Smooth muscle cell (in vitro differentiated cells): Measurements from ENCODE around the gene SCGB1D1. TPM values are rescaled to one million over a fixed set of nuclear protein-coding genes. Genes with fewer than 3 reads are reported as not detected.

ENCODE experiments used
- DNase-seq: peaks from one replicate; lab custom pipeline; 2025; ENCODE audit not compliant: unreplicated experiment; lab: John Stamatoyannopoulos, UW
- H2AFZ ChIP-seq: fragments of 200-600 bp; sonication (generic); 2 replicates; pipeline ENCODE4 v1.6.0; 2016; ENCODE audit warnings: antibody characterized with exemption, low read depth, mild to moderate bottlenecking
- H3F3A ChIP-seq: fragments of 200-600 bp; sonication (generic); 2 replicates; pipeline ENCODE4 v1.6.0; 2017; ENCODE audit warnings: antibody characterized with exemption, low read depth
- H3K27ac ChIP-seq: fragments of 200-600 bp; sonication (generic); 2 replicates; pipeline ENCODE4 v1.5.1; 2016; ENCODE audit warnings: low read depth, mild to moderate bottlenecking
- H3K27me3 ChIP-seq: fragments of 200-600 bp; sonication (generic); 2 replicates; pipeline ENCODE4 v1.6.1; 2016; ENCODE audit warnings: low read depth, mild to moderate bottlenecking
- H3K36me3 ChIP-seq: fragments of 200-600 bp; sonication (generic); 2 replicates; pipeline ENCODE4 v1.5.1; 2016; ENCODE audit warnings: low read depth
- H3K4me1 ChIP-seq: fragments of 200-600 bp; sonication (generic); 2 replicates; pipeline ENCODE4 v1.5.1; 2016; ENCODE audit warnings: low read depth
- H3K4me2 ChIP-seq: fragments of 200-600 bp; sonication (generic); 2 replicates; pipeline ENCODE4 v1.6.0; 2016; ENCODE audit warnings: mild to moderate bottlenecking
- H3K4me3 ChIP-seq: fragments of 200-600 bp; sonication (generic); 2 replicates; pipeline ENCODE4 v1.5.1; 2016; ENCODE audit warnings: mild to moderate bottlenecking
- H3K79me2 ChIP-seq: fragments of 200-600 bp; sonication (generic); 2 replicates; pipeline ENCODE4 v1.6.0; 2016; ENCODE audit warnings: low read depth, mild to moderate bottlenecking
- H3K9ac ChIP-seq: fragments of 200-600 bp; sonication (generic); 2 replicates; pipeline ENCODE4 v1.6.0; 2016; ENCODE audit warnings: low read depth
- H3K9me3 ChIP-seq: fragments of 200-600 bp; sonication (generic); replicated peaks from 2 replicates; pipeline ENCODE4 v1.5.1; 2016; ENCODE audit warnings: low read depth
- H4K20me1 ChIP-seq: fragments of 200-600 bp; sonication (generic); 2 replicates; pipeline ENCODE4 v1.6.0; 2016; ENCODE audit warnings: low read depth
- CTCF ChIP-seq: fragments of 200-600 bp; sonication (generic); IDR thresholded peaks from 2 replicates; pipeline ENCODE4 v1.5.1; 2017; ENCODE audit warnings: borderline replicate concordance, mild to moderate bottlenecking, antibody characterized with exemption; ENCODE audit not compliant: insufficient read depth, poor library complexity, severe bottlenecking
- WGBS: methylation state at CpG from one replicate; pipeline ENCODE4 v1.1.7; 2016; ENCODE audit warnings: low lambda C conversion rate; 5-methylcytosine and 5-hydroxymethylcytosine counted together
- polyA plus RNA-seq: library from polyadenylated mRNA; unstranded; fragments of >200 nt; fragmentation: Nextera tagmentation; extraction: Ambion mirVana; gene quantifications from 2 replicates; pipeline ENCODE4 v1.2.1, GENCODE V29; 2016
- total RNA-seq: library from RNA; depleted of rRNA; stranded (reverse); fragments of >200 nt; gene quantifications from 2 replicates; pipeline ENCODE4 v1.2.3, GENCODE V29; 2014

The SCGB1D1 gene
- total and polyA plus RNA-seq, 2 experiments from 2014 or later: not detected

- TF ChIP-seq CTCF: no peak
- no peak for DNase-seq
- H2AFZ ChIP-seq: no peak overlapping the region
- H3K36me3 ChIP-seq: no peaks in the 10 kb centered on the region
- no peaks in the 10 kb centered on the region for H3K79me2 ChIP-seq
- H3K4me2 ChIP-seq: no peak overlapping the region
- no peak overlapping the region for H3K4me3 ChIP-seq
- H3K4me1 ChIP-seq: no peaks in the 10 kb centered on the region
- no peaks in the 10 kb centered on the region for H3F3A ChIP-seq
- H3K27me3 ChIP-seq: no peaks in the 10 kb centered on the region
- no peak overlapping the region for H3K27ac ChIP-seq
- WGBS: over 99% methylated on average over 10 of the region's 11 CpGs
- no peak overlapping the region for H3K9ac ChIP-seq
- H3K9me3 ChIP-seq: no peaks in the 10 kb centered on the region
- no peaks in the 10 kb centered on the region for H4K20me1 ChIP-seq
Observed at GRCh38 chr11:62145261-62145871, 44.6 kb upstream of the SCGB1D1 start.

- Histone ChIP-seq H2AFZ (no peak overlapping the region), H3K27me3 (no peaks in the 10 kb centered on the region), H3K9me3 (no peaks in the 10 kb centered on the region), H3K4me2 (no peak overlapping the region), H3F3A (no peaks in the 10 kb centered on the region), H3K9ac (no peak overlapping the region), H3K36me3 (no peaks in the 10 kb centered on the region), H3K27ac (no peak overlapping the region), H4K20me1 (no peaks in the 10 kb centered on the region), H3K4me1 (no peaks in the 10 kb centered on the region), H3K4me3 (no peak overlapping the region), H3K79me2 (no peaks in the 10 kb centered on the region)
- DNase-seq: no peak
- TF ChIP-seq CTCF: no peak
- 96% methylated on average over 35 of the region's 36 CpGs for WGBS
Observed at GRCh38 chr11:62146476-62147200, 43.4 kb upstream of the SCGB1D1 start.

- 96% methylated on average over 12 of the region's 12 CpGs for WGBS
- H3K36me3 ChIP-seq: no peaks in the 10 kb centered on the region
- no peak for TF ChIP-seq CTCF
Observed at GRCh38 chr11:62147545-62147944, 42.5 kb upstream of the SCGB1D1 start.

More at GRCh38 chr11:62147545-62147944, 42.5 kb upstream of the SCGB1D1 start:
- no peak overlapping the region for H3K4me3 ChIP-seq
- no peaks in the 10 kb centered on the region for H3K9me3 ChIP-seq
- no peaks in the 10 kb centered on the region for H3K27me3 ChIP-seq
- no peak overlapping the region for H3K9ac ChIP-seq
- H3K4me2 ChIP-seq: no peak overlapping the region
- H3K79me2 ChIP-seq: no peaks in the 10 kb centered on the region
- H2AFZ ChIP-seq: no peak overlapping the region
- no peaks in the 10 kb centered on the region for H3F3A ChIP-seq
- DNase-seq: no peak
- H3K4me1 ChIP-seq: no peaks in the 10 kb centered on the region
- H4K20me1 ChIP-seq: no peaks in the 10 kb centered on the region
- H3K27ac ChIP-seq: no peak overlapping the region
